ENCODE results near the gene RRP12.
"Not testable (repeated sequence)": the region's sequence is repeated elsewhere in the genome, so short reads cannot be mapped to it uniquely, and the experiment has no call there.

RRP12 gene

DNA sequence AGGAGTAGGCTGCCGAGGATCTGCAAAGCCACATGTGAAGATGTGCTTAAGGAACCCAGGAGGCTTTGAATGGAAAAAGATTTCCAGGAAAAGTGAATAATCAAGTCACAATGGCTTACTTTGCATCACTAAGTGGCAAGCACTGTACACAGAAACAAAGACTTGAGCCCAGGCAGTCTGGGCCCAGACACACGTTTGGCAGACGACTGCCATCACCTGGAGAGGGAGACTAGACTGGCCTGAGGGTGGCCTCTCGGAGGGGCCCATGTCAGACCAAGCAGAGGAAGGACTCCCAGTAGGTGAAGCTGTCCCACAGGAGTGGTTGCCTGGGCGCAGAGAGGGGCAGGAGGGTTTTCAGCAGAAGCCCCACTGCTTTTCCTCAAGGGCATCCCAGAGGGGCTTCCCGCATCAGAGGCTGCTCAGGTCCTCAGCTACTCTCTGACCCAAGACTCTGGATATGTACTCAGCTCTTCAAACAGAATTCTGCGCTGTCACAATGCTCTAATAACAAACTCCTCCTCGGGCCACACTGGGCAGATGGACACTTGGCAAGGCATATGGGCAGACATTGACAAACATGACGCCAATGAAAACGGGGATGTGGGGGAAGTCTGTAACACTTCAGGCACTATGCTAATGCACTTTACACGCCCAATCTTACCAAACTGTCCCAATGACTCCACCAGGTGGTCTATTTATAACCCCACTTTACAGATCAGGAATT is 38.7 kb downstream of the RRP12 start:
- DNase-seq: no peak

DNA sequence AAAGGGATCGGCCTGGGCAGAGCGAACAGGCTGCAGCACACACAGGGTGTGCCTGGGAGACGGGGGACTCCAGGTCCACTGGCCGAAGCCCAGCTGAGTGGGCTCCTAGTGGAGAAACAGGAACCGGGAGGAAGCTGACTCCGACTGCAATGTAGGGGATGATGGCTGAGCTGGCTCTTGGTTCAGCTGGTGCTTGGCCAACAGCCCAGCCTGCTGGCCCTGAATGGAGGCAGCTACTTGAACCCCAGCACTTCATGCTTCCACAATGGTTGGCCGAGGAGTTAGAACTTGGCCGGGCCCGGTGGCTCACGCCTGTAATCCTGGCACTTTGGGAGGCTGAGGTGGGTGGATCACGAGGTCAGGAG is 39.6 kb downstream of the RRP12 start:
- DNase-seq: no peak

DNA sequence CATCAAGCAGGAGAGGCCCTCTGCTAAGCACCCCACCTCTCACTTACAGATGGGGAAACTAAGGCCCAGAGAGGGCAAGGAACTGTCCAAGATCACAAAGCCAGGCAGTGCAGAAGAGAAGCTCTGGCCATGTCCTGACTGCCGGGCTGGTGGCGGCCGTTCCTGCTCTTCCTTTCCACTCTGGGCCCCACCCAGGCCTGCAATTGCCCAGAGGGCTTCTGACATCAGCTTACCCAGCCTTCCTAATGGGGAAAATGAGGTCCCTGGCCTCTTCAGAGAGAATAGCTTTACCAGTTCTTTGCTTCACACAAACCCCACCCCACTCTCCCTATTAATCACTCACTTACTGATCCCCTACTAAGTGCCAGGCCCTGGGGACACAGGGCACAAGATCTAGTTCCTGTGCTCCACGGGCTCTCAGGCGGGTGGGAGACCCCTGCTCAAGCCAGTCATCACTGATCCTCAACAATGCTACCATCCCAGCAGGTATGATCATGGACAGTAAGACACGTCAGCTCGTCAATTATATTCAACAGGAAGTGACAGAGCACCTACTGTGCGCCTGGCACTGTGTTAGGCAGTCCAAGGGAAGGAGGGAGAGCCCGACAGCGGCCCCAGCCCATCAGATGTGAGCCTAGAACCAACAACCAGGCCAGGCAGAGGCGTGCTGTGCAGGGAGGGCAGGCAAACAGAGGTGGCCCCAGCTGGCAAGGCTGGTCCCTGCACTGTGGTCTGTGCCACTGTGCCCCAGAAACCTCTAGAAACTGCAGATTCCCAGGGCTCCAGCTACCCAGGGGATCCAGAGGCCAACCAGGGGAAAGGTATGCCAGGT is 40.2 kb downstream of the RRP12 start:
- no peak for DNase-seq

DNA sequence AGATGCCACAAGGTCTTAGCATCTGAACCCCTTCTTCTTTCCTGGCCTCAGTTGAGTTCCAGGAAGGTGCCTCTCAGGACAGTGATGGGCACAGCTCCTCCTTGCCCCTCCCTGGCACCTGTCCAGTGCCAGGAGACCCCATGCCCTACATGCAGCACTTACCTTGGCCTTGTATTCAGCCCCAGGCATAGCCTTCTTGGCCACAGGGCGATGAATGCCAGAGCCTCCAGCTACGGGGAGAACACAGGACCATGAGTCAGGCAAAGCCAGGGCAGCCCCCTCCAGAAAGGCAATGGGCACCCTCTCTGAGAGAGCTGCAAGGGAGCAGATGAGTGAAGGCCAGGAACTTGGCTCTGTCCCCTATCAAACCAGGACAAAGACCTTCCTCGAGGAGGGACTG is 42.4 kb downstream of the RRP12 start:
- DNase-seq: no peak

DNA sequence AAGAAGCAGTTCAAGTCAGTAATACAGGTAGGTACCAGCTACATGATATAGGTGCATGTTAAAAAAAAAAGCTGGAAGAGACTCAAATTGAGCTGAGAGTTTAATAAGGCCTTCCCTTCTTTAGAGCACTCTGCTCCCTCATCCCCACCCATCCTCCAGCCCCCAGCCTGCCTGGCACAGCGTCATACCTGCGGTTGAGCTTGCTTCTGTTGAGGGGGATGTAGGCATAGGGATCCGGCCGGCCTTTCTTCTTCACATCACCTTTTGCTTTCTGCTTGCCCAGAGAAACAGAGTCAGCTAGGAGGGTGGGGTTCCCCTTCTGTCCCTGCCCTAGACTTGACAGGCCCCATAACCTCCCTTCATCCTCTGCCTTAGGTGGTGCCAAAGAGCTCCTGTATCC is 42.8 kb downstream of the RRP12 start:
- DNase-seq: no peak

DNA sequence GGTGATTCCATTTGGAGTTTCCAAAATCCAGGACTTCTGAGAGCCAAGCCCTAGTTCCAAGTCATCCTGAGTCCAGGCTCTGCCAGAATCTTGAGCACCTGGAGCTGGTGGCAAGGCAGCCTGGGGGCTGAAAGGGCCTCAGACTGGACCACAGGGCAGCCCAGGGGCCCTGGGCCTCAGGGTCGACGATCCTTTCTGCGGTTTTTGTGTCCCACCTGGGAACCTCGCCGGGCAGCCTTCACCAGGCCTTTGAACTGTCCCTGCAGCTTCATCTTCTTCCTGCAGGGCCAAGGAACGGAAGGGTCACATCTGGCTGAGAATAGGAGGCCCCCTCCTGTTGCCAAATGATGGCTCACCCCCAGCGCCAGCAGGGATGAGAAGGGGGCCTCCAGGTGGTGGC is 44.2 kb downstream of the RRP12 start:
- no peak for DNase-seq

DNA sequence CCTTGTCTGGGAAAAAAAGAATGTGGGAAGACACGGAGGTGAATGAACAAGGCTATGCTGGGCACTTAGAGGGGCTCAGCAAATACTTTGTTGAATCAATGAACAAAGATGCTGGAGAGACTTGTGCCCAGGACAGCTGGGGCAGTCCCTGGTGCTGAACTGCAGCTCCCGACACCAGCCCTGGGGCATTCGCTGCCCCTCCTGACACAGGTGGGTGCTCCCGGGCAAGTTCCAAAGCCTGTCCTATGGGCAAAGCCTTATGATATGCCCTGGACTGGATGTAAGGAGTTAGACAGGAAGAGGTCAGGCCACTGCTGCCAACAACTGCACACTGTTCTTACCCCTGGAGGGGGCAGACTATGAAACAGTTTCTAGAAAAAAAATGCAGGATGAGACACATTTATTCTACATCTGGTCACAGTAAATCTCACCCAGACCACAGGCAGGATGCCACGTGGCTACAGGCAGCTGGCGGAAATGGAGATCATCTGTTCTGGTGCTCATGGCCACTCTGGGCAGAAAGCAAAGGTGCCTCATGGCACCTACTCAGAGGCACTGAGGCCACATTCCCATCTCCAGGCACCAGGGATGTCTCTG is 44.7 kb downstream of the RRP12 start:
- DNase-seq: no peak

DNA sequence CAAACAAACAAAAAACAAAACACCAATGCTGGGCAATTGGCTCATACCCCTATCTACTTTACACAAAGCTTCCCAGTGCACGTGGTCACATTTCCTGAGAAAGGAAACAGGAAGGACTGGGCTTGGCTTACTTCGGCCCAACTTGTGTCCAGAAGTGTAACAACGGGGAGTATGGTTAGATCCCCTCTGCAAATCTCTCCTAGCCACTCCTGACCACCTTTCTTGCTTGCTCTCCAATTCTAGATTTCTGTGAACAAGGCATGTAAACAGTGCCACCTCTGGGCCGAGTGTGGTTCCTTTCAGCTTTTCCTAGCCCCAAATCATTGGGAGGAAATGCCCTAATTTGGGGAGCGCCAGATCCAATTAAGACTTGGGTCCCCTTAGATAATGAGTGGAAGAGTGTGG is 45.6 kb downstream of the RRP12 start:
- DNase-seq: no peak

DNA sequence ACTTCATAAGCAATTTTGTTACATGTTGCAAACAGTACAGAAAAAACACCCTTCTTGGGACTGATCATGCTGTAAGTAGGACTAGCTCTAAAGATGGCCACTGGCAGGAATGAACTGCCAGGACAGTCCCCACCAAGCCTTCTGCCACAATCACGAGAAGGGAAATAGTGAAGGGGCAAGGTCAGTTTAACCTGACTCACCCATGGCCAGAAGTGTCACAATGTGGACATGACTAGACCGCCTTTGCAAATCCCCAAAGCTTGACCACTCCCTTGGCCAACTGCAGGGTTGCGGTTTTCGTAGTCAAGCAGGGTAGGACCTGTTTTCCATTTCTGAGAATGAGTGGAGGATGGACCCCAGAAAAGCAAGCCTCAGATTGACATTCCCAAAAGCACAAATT is 47.2 kb downstream of the RRP12 start:
- no peak for DNase-seq

DNA sequence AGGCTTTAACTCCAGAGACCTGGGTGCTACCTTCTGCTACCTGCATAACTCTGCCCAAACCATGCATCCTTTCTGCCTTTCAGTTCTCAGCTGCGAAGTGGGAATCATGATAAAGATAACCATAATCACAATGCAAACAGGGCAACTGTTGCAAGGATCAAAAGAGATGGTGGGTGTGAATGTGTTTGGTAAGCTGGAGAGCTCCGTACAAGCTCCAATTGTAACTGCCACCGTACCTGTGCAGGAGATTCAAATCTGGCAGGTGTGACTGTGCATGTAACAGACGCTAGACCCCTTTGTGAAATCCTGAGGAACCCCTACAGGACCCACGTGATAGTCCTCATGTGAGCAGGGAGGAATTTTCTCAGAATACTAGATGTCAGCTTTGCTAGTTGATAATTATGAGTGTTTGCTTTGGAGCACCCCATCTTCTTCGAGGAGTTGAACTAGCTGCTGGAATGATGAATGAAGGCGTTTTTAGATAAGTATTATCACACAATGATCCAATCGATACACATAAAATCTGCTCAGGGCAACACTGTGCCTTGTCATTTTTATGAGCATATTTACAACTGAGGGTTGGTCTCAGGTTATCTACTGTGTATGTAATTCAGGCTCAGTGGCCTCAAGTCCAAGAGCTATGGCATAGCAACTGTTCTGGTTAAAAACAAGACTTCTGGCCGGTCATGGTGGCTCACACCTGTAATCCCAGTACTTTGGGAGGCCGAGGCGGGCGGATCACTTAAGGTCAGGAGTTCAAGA is 51.2 kb downstream of the RRP12 start:
- no peak for DNase-seq

DNA sequence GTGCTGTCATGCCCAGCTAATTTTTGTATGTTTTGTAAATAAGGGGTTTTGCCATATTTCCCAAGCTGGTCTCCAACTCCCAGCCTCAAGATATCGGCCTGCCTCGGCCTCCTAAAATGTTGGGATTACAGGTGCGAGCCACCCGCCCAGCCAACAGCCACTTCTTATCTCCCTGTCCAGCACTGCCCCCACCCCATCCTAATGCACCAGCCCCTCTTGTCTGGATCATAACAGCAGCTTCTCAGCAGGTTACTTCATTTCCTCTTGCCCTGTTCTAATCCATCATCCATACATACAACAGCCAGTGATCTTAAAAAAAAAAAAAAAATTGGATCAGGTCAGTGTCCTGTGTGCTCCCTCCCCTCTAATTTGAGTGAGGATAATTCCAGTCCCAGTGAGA is 53.8 kb downstream of the RRP12 start:
- DNase-seq: no peak

DNA sequence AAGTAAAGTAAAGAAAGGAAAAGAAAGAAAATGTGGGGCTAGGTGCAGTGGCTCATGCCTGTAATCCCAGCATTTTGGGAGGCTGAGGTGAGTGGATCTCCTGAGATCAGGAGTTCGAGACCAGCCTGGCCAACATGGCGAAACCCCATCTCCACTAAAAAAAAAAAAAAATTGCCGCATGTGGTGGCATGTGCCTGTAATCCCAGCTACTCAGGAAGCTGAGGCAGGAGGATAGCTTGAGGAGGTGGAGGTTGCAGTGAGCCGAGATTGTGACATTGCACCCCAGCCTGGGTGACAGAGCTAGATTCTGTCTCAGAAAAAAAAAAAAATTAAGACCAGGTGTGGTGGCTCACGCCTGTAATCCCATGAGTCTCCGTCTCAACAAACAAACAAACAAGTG is 57.5 kb downstream of the RRP12 start:
- not testable (repeated sequence) for DNase-seq

DNA sequence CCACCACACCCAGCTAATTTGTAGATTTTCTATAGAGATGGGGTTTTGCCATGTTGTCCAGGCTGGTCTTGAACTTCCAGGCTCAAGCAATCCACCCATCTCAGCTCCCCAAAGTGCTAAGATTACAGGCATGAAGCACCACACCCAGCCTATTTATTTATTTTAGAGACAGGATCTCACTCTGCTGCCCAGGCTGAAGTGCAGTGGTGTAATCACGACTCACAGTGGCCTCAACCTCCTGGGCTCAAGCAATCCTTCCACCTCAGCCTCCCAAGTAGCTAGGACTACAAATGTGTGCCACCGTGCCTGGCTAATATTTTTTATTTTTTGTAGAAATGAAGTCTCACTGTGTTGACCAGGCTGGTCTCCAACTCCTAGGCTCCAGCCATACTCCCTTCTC is 59.7 kb downstream of the RRP12 start:
- DNase-seq: no peak

DNA sequence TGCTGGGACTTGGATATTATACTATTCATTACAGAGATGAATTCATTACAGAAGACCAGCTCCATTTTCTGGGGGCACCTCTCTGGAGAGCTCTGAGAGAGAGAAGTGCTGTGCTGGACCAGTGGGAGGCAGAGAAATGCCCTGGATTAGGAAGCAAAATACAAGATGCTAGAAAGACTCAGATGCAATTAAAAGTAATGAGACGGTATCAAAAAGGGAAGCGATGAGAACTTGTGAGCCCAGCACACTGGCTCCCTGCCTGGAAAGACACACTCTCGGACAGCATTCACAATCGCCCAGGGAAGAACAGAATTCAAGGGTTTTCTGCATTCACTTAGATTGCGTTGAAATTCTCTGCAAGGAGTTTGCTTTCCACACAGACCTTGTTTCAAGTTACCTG is 63.1 kb downstream of the RRP12 start:
- DNase-seq: no peak

DNA sequence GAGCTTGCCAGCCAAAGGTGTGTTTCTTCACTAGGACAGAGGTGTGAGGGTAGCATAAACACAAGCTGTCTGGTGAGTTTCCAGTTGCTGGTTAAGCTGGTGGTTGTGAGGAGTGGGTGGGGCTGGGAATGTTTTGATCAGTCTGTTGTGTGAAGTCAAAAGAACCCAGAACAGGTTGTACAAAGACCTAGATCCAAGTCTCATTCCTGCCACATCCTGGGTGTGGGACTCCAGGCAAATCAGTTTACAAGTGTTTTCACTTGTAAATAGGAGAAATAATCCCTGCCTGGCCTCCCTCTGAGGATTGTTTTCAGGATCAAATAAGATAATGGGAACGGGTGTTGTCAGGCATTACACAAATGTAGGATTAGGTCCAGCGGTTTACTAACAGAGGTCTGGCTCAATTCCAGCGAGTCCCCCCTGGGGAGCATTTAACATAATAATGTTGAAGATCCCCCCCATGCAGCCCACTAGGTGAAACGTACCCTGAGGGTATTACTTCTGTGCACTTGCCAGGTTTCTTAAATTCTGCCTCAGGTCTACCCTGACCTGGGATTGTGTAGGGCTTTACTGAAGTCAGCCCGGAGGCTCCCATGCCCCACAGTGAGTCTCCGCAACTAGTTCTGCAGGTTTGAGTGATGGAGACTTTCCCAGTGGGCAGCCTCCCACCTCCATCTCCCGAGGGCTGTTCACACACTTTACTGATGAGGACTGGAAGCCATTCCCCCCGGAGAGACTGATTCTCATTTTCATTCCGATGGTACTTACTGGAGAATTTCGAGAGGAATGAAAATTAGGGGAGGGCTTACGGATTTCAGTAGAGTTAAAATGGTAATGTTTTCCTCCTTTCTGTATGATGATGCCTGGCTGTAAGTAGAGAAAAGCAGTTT is 64.0 kb downstream of the RRP12 start:
- DNase-seq: peak in 1 of 2 experiments; percentile 30

DNA sequence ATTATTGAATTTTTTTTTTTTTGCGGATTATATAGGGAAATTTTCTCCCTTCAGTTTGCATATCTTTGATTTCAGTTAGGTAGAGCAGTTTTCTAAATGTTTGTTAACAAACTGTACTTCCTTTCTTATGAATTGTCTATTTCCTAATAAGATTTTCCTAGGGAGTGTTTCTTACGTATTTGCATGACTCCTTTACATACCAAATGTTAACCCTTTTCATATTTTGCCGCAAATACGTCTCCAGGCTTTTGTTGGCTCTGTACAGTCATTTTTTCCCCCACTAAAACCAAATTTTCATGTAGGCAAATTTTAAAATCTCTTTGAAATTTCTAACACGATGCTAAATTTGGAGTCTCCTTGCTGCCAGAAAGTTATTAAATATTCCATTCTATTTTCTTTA is 64.7 kb downstream of the RRP12 start:
- DNase-seq: no peak

DNA sequence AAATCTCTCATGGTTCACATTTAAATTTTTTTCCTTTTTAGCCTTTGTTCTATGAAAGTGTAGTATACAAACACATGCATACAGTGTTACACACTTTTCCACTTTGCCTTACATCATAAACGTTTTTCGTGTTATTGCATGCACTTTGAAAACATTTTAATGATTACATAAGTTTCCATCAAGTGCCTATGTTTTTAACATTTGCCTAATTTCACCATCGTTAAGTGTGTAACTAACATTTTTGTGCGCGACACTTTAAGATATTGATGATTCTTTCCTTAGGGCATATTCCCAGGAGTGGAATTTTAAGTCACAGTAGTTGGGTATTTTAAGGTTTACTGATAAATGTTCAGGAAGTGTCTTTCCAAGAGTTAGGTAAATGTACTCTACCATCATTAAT is 65.1 kb downstream of the RRP12 start:
- DNase-seq: no peak

DNA sequence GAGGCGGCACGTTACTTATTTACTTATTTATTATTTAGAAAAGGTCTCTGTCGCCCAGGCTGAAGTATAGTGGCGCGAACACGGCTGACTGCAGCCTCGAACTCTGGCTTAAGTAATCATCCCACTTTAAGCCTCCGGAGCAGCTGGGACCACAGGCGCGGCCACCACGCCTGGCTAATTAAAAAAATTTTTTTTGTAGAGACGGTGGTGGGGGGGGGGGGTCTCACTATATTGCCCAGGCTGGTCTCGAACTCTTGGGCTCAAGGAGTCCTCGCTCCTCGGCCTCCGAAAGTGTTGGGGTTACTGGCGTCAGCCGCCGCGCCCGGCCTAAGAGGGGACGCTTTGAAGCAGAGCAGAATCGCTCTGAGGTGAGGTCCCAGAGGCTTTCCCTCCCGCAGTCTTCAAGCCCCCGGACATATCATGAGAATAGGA is 65.9 kb downstream of the RRP12 start:
- no peak for DNase-seq

DNA sequence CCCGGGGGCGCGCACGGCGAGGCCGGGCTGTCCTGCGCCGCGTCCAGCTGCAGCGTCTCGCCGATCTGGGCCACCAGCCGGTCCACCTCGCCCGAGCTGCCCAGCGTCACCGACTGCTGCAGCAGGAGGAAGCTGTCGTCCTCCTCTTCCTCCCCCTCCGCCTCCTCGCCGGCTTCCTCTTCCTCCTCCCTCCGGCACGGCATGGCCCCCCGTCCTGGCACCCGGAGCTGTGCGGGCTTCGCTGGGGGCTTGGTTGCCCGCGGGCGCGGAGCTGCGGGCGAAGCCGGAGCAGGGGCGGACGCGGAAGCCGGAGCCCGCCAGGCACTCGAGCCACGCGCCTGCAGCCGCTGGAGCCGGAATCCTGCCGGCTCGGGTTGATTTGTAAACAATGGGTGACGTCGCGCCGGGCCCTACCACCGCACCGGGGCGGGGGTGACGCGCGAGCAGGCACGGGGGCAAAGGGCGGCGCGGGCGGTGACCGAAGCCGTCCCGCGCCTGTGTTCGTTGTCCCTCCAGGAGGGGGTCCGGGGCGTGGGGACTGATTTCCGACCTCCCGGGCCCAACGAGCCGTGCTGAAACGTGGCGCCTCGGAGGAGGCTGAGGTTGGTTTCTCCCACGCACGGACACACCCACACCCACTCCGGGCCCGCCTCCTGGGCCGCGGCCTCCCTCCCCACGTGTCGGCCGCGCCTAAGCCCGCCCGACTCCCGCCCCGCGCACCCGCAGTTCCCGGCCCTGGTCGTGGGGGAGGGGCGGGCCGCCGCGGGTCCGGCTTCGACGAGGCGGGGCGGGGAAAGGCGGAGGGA is 66.6 kb downstream of the RRP12 start, which contains the start of gene FRAT2:
FRAT2 (minus strand) TSS at position 360 of the 806 bp plus-strand sequence; CDS start at position 203, 157 bp downstream.
- DNase-seq: peak; percentile 43 to 62

DNA sequence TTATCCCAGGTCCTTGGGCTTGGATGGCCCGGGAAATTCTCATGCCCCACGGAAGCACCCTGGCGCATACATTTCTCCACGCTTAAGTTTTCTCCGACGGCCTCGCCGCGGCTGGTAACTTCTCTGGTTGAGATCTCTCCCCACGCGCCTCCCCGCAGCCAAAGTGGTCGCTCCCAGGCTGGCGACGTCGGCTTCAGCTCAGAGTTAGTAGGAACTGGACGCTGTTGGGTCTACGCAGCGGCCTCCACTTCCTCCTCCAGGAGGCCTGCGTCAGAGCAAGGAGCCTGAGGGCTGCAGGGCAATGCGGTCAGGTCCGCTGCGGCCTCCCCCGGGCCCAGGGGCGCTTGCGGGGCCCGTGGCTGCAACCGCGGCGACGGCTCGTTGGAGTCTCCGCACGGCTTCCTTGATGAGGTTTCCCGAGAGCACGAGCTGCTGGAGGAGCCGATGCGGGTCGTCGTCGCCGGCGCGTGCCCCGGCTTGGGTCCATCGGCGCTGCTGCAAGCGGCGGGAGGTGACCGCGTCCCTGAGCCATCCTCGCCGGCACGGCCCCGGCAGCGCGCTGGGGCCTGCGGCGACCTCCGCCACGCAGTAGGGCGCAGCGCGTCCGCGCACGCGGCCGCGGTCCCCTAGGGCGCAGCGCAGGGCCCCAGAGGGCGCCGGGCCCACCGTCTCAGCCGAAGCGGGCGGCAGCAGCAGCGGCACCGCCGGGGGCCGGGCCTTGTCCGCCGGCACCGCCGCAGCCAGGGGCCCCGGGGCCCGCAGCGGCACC is 67.4 kb downstream of the RRP12 start:
- no peak for DNase-seq

DNA sequence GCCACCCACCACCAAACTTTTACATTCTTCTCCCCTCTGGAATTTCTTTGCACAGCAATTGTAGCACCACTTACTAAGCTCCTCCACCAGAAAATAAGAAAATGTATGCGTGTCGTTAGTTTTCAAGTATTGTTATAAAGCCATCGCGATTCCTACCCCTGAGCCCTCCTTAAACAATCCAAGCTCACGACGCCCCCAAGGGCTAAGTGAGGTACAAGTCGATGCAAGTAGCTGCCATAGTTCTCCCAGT is 67.9 kb downstream of the RRP12 start:
- DNase-seq: peak in 1 of 2 experiments; percentile 45
